Heart right ventricle (tissue), 16 donors: ENCODE data around the gene ALKAL2. TPM values are rescaled to one million over a fixed set of nuclear protein-coding genes. Genes with fewer than 3 reads are reported as not detected.

Experiments
- ATAC-seq, 8 donors: fragments of 200-7000 bp; cut with Tn5 transposase; one replicate each; pipeline ENCODE4 v1.9.1; 2020; ENCODE audit warnings: mild to moderate bottlenecking in 8 of 8, moderate library complexity in 8 of 8, moderate number of reproducible peaks in 1 of 8
- DNase-seq, 2 donors: peaks; one replicate each; pipeline ENCODE4 v3.0.0-alpha.2; 2020
- H3K27ac ChIP-seq, 10 donors: fragments of 200-600 bp; sonication (generic) in 2 of 10; one replicate each; pipeline versions ENCODE4 v1.5.0 to v1.8.0; 2020 to 2022; ENCODE audit warnings: mild to moderate bottlenecking in 3 of 10
- H3K27me3 ChIP-seq, 7 donors: fragments of 200-600 bp; one replicate each; pipeline ENCODE4 v1.8.0; 2021 to 2022; ENCODE audit warnings: mild to moderate bottlenecking in 2 of 7
- H3K36me3 ChIP-seq, 9 donors: fragments of 200-600 bp; sonication (generic) in 1 of 9; one replicate each; pipeline versions ENCODE4 v1.5.0 to v1.8.0; 2020 to 2022; ENCODE audit warnings: mild to moderate bottlenecking in 2 of 9
- H3K4me1 ChIP-seq, 9 donors: fragments of 200-600 bp; sonication (generic) in 1 of 9; one replicate each; pipeline versions ENCODE4 v1.5.0 to v1.8.0; 2020 to 2022; ENCODE audit warnings: mild to moderate bottlenecking in 4 of 9
- H3K4me3 ChIP-seq, 10 donors: fragments of 200-600 bp; sonication (generic) in 2 of 10; one replicate each; pipeline versions ENCODE4 v1.5.0 to v1.8.0; 2020 to 2022; ENCODE audit warnings: mild to moderate bottlenecking in 7 of 10, moderate library complexity in 2 of 10
- H3K9me3 ChIP-seq, 11 donors: fragments of 200-600 bp in 10 of 11; sonication (generic) in 2 of 11; one replicate each; pipeline versions ENCODE4 v1.5.0 to v1.8.0; 2013 to 2022; ENCODE audit warnings: mild to moderate bottlenecking in 2 of 11, control low read depth in 1 of 11, moderate library complexity in 1 of 11
- WGBS, 2 donors: extraction: QIAGEN DNeasy Blood & Tissue Kit; methylation state at CpG; one replicate each; pipeline ENCODE4 v1.1.7; 2013; ENCODE audit warnings: inconsistent platforms in 1 of 2; 5-methylcytosine and 5-hydroxymethylcytosine counted together
- intact Hi-C, 10 donors: fragments of 100-400 bp; cut with DNase I; formaldehyde crosslinking; loops; one replicate each; pipeline versions ENCODE4 v1.11.1 to v1.14.2; 2022
- polyA plus RNA-seq, 2 donors: library from polyadenylated mRNA; stranded (reverse); fragments of 200-250 nt; gene quantifications; one replicate each; pipeline ENCODE4 v1.2.3, GENCODE V29; 2013
- total RNA-seq, 10 donors: library from RNA; stranded (reverse); fragmentation: NEBNext Ultra II Directional in 3 of 10; extraction: Animal tissue kit (Norgen Biotek cat#: 25700) in 3 of 10; gene quantifications; one replicate each; pipeline versions ENCODE4 v1.2.1 to v1.2.4, GENCODE V29; 2021 to 2023
- TF ChIP-seq, protein P1 (sequence below), 9 donors: fragments of 200-600 bp; sonication (generic) in 2 of 9; IDR thresholded peaks; one replicate each; pipeline versions ENCODE4 v1.5.0 to v1.8.0; 2021 to 2022; ENCODE audit warnings: antibody characterized with exemption in 9 of 9, mild to moderate bottlenecking in 5 of 9, moderate library complexity in 1 of 9
- donor health status: Arrhythmogenic right ventricular cardiomyopathy.
- donor health status: ischemic (EF 13 %, LVEDD 7.1; RV severe dilation, severe dysfunction).
- donor health status: healthy with polysubstance abuse.
- donor health status: DM: no; HTN: yes; CAD: no.
- donor health status: DM: no; HTN: no; CAD: no.
- donor health status: ischemic (EF 25% LVEDD 6.9; RV normal size, moderate dysfunction).
- donor health status: ischemic (EF 25% LVEDD 5.7; RV mildly dilated, moderate dysfunction).
- donor health status: healthy.
- donor health status: DM: yes; HTN: yes; CAD: no.
- donor health status: Ischemic cardiomyopathy.
- donor health status: ischemic (EF 35%, LVEDD 5.7; RV mildly dilated, moderate dysfunction).
- donor health status: nonischemic (EF 11% LVEDD 7.7; RV severe dilation, severe dysfunction).
- donor health status: DM: yes; HTN: yes; CAD: no.
- donor health status: PGD.
- donor health status: ischemic (EF 29% LVEDD 5.4; RV normal size, mild dysfunction).
- donor health status: nonischemic (EF 23%, LVEDD 6.1; RV moderate dilation, normal function).

The ALKAL2 gene
- total and polyA plus RNA-seq, 12 donors: 0.23 to 7.9 (median 1.3) TPM; not detected in 1

DNA sequence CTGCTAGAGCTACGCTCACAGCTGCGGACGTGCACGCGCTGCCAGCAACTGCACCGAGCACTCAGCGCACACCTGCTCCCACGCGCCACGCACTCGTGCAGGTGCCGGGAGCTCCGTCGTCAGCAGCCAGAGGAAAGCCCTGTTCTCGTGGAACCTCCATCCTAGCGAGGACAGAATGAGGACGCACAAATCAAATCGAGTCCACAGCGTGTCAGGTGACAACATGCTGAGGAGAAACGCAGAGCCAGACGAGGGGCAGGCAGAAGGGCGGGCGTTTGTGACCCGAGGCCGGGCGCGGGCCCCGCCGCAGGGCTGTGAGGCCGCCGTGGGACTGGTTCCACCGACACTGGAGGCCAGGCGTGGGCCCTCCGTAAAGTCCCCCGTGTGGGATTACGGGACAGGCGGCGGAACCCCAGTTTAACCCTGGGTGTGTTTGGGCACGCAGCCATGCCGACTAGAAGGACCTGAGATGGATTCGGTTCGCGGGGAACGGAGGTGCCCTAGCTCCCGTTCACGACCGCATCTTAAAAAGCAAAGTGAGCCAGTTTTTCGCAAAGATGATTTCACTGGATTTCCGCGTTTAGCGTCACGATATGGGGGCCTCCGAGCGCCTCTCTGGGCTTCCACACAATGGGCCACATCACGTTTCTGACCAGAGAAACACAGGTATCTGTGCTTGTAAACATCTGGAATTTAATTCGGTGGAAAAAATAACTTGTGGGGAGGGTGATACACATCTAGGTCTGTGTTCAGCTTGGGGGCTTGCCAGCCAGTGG lies 26.9 kb upstream of the ALKAL2 start:
- WGBS, 2 donors: 91% methylated on average over 56 of the region's 56 CpGs
- Histone ChIP-seq H3K4me3 (no peak overlapping the region), H3K27me3 (peaks cover 0 to 55% (median 0%) of the 10 kb centered on the region in 7 donors), H3K9me3 (no peaks in the 10 kb centered on the region), H3K36me3 (no peaks in the 10 kb centered on the region), H3K4me1 (peaks cover 0 to 5% (median 0%) of the 10 kb centered on the region in 9 donors), H3K27ac (no peak overlapping the region)
- TF ChIP-seq, protein P1, sequence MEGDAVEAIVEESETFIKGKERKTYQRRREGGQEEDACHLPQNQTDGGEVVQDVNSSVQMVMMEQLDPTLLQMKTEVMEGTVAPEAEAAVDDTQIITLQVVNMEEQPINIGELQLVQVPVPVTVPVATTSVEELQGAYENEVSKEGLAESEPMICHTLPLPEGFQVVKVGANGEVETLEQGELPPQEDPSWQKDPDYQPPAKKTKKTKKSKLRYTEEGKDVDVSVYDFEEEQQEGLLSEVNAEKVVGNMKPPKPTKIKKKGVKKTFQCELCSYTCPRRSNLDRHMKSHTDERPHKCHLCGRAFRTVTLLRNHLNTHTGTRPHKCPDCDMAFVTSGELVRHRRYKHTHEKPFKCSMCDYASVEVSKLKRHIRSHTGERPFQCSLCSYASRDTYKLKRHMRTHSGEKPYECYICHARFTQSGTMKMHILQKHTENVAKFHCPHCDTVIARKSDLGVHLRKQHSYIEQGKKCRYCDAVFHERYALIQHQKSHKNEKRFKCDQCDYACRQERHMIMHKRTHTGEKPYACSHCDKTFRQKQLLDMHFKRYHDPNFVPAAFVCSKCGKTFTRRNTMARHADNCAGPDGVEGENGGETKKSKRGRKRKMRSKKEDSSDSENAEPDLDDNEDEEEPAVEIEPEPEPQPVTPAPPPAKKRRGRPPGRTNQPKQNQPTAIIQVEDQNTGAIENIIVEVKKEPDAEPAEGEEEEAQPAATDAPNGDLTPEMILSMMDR (IDR thresholded peaks at IDR 0.05): no peak
- DNase-seq (no peak), ATAC-seq (no peak)
- intact Hi-C loops: no loop called here

DNA sequence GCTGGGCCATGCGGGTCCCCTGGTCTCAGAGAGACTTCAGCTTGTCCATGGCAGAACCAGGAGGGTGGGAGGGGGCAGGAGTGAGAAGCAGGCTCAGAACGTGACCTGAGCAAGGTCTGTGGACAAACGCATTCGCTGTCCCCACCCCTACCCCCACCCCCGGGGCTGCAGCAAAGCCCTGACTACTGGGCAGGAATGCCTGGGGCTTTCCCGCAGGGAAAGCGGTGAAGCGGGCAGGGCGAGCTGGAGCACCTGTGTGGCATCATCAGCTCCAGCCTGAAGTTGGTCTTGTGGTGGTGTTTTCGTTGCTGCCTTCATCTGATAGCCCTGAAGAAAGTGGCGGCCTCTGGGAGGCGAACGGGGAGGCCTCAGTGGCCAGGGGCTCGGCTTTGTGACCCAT lies 26.1 kb upstream of the ALKAL2 start:
- intact Hi-C loops: no loop called here
- ATAC-seq: no peak
- Histone ChIP-seq H3K4me1 (peaks cover 0 to 5% (median 0%) of the 10 kb centered on the region in 9 donors), H3K27me3 (peaks cover 0 to 60% (median 4%) of the 10 kb centered on the region in 7 donors), H3K4me3 (no peak overlapping the region), H3K27ac (no peak overlapping the region), H3K9me3 (no peaks in the 10 kb centered on the region), H3K36me3 (no peaks in the 10 kb centered on the region)
- no peak for DNase-seq
- WGBS, 2 donors: 72% methylated on average over 14 of the region's 14 CpGs
- TF ChIP-seq, protein P1 (IDR thresholded peaks at IDR 0.05): no peak

DNA sequence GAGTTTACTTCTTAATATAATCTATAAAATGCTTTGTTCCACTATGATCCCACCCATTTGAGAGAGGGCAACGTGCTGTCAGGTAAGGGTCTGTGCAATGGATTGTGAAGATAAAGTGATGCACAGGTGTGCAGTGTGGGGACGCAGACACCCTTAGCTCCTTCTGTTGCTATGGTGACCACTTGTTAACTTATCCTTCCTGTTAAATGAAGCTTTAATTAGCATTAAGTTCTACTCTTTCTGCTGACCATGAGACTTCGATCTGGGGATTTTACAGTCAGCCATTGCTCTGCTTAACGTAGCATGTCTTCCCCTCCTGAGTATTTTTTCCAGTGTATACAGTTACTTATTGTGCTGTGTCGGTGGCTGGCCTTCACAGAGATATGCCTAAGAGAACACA lies 23.1 kb upstream of the ALKAL2 start:
- WGBS, 2 donors: 72 to 77% methylated on average over 5 of the region's 5 CpGs
- ATAC-seq (no peak), DNase-seq (no peak)
- H3K9me3 ChIP-seq: no peaks in the 10 kb centered on the region
- H3K4me1 ChIP-seq: no peaks in the 10 kb centered on the region
- H3K27me3 ChIP-seq: peaks cover 0 to 58% (median 6%) of the 10 kb centered on the region in 7 donors
- H3K27ac ChIP-seq: no peak overlapping the region
- H3K4me3 ChIP-seq: no peak overlapping the region
- TF ChIP-seq, protein P1 (IDR thresholded peaks at IDR 0.05): no peak
- H3K36me3 ChIP-seq: no peaks in the 10 kb centered on the region
- intact Hi-C loops: no loop called here

DNA sequence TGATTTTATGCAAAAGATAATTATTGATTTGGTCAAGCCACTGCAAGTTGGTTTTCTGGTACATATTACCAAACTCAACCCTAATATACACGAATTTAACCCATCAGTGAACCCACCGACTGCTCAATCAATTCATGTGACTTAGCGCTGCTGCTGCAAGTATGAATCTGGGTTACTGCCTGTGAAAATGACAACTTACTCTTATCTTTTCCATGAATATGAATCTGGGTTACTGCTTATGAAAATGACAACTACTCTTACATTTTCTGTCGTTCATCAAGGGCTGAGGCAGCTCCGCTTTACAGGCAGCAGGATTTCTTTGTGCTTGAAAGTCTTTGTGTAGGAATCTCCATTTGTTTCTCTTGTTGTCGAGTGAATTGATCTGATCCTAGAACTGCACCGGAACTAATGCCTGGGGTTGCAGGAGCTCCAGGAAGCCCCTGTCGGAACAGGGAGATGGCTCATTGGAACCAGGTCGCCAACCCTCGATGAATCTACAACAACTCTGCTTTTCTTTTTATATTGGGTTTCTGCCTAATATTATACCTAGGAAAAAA lies 22.1 kb upstream of the ALKAL2 start:
- peaks cover 0 to 52% (median 6%) of the 10 kb centered on the region in 7 donors for H3K27me3 ChIP-seq
- ATAC-seq: no peak
- H3K4me3 ChIP-seq: no peak overlapping the region
- intact Hi-C loops: no loop called here
- H3K27ac ChIP-seq: no peak overlapping the region
- H3K36me3 ChIP-seq: no peaks in the 10 kb centered on the region
- H3K9me3 ChIP-seq: no peaks in the 10 kb centered on the region
- H3K4me1 ChIP-seq: no peaks in the 10 kb centered on the region
- 72 to 75% methylated on average over 10 of the region's 10 CpGs for WGBS, 2 donors
- no peak for DNase-seq
- TF ChIP-seq, protein P1 (IDR thresholded peaks at IDR 0.05): no peak
